OCI-LY7 (cell line): ENCODE measurements around the gene STKLD1.

ENCODE experiments used
- EZH2phosphoT487 ChIP-seq: fragments of 200-600 bp; sonication (generic); IDR thresholded peaks from 2 replicates; pipeline ENCODE4 v1.6.1; 2018; ENCODE audit warnings: low read depth, borderline replicate concordance, mild to moderate bottlenecking, mixed run types, antibody characterized with exemption, low read length, moderate library complexity, mixed read lengths
- TF ChIP-seq, protein P1 (sequence below): fragments of 200-600 bp; sonication (generic); conservative IDR thresholded peaks from 2 replicates; pipeline ENCODE4 v1.5.1; 2014; ENCODE audit warnings: mild to moderate bottlenecking, antibody characterized with exemption, low read length, moderate library complexity, mixed read lengths

- TF ChIP-seq, protein P1, sequence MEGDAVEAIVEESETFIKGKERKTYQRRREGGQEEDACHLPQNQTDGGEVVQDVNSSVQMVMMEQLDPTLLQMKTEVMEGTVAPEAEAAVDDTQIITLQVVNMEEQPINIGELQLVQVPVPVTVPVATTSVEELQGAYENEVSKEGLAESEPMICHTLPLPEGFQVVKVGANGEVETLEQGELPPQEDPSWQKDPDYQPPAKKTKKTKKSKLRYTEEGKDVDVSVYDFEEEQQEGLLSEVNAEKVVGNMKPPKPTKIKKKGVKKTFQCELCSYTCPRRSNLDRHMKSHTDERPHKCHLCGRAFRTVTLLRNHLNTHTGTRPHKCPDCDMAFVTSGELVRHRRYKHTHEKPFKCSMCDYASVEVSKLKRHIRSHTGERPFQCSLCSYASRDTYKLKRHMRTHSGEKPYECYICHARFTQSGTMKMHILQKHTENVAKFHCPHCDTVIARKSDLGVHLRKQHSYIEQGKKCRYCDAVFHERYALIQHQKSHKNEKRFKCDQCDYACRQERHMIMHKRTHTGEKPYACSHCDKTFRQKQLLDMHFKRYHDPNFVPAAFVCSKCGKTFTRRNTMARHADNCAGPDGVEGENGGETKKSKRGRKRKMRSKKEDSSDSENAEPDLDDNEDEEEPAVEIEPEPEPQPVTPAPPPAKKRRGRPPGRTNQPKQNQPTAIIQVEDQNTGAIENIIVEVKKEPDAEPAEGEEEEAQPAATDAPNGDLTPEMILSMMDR: no peak
- no peak for TF ChIP-seq EZH2phosphoT487
These were observed 21.2 kb downstream of the STKLD1 start for GRCh38 chr9:133397370-133397769.
